SJCRH30 (cell line): ENCODE measurements around the gene PRPSAP2. TPM values are rescaled to one million over a fixed set of nuclear protein-coding genes. Genes with fewer than 3 reads are reported as not detected.
"Not testable (repeated sequence)": the region's sequence is repeated elsewhere in the genome, so short reads cannot be mapped to it uniquely, and the experiment has no call there.

Source experiments
- DNase-seq, 2 experiments: peaks; one replicate each; pipeline ENCODE4 v3.0.0-alpha.2; 2015 to 2020
- H3K27ac ChIP-seq: fragments of 250-450 bp; sonication (Bioruptor Pico); 2 replicates; pipeline ENCODE4 v1.5.1; 2020; ENCODE audit warnings: mild to moderate bottlenecking, moderate library complexity
- H3K27me3 ChIP-seq: fragments of 250-450 bp; sonication (Bioruptor Pico); 2 replicates; pipeline ENCODE4 v1.5.1; 2020; ENCODE audit warnings: mild to moderate bottlenecking, moderate library complexity
- H3K36me3 ChIP-seq: fragments of 250-450 bp; sonication (Bioruptor Pico); 2 replicates; pipeline ENCODE4 v1.5.1; 2020; ENCODE audit warnings: mild to moderate bottlenecking, moderate library complexity
- H3K4me1 ChIP-seq: fragments of 250-450 bp; sonication (Bioruptor Pico); 2 replicates; pipeline ENCODE4 v1.5.1; 2020; ENCODE audit warnings: mild to moderate bottlenecking, moderate library complexity
- H3K4me3 ChIP-seq: fragments of 250-450 bp; sonication (Bioruptor Pico); 2 replicates; pipeline ENCODE4 v1.5.1; 2020; ENCODE audit warnings: mild to moderate bottlenecking, moderate library complexity
- H3K9me3 ChIP-seq: fragments of 250-450 bp; sonication (Bioruptor Pico); replicated peaks from 2 replicates; pipeline ENCODE4 v1.5.1; 2020; ENCODE audit warnings: mild to moderate bottlenecking, moderate library complexity
- total RNA-seq: library from RNA; depleted of rRNA; stranded (reverse); fragments of >200 nt; shearing (Covaris generic); gene quantifications from 2 replicates; pipeline ENCODE4 v1.2.3, GENCODE V29; 2014; rRNA removed

The PRPSAP2 gene, protein sequence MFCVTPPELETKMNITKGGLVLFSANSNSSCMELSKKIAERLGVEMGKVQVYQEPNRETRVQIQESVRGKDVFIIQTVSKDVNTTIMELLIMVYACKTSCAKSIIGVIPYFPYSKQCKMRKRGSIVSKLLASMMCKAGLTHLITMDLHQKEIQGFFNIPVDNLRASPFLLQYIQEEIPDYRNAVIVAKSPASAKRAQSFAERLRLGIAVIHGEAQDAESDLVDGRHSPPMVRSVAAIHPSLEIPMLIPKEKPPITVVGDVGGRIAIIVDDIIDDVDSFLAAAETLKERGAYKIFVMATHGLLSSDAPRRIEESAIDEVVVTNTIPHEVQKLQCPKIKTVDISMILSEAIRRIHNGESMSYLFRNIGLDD
- 184 and 187 TPM in 2 replicates for total RNA-seq

DNA sequence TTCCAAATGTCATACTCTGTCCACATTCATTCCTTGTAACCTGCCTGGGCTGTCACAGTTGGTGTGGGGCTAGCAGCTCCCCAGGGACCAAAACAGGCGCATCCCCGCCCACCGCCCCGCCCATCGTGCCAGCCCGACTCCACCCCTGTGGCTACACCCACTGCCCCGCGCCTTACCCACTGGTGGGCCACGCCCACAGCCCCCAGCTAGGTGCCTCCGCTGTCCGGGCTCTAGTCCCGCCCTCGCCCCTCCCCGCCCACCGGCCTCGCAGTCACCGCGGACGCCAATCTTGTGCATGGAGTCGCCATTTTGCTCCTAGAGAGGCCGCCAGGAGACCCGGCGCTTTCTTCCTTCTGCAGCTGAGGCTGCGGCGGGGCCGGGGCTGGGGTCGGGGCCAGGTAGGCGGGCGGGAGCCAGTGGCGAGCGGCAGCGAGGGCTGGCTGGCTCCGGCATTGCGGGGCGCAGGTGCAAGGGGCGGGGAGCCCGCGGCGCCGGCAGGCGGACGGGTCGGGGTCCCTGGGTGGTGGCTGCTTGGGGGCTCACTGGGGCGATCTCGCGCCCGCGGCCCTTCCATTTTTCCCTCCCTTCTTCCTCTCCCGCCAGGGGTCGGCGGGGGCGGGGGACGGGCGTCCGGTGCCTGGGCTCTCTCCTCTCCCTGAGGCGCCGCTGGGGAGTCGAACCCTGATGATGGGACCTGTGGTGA, at the start of gene PRPSAP2:
PRPSAP2 (plus strand) TSS at position 268 of the 703 bp plus-strand sequence. CDS start 7,703 bp downstream, outside the sequence.
- Histone ChIP-seq H3K27ac (peak within 1 kb of the TSS; percentile 83), H3K4me3 (peak within 1 kb of the TSS; percentile 99), H3K4me1 (peaks cover 14% of the 10 kb centered on the region), H3K27me3 (no peaks in the 10 kb centered on the region), H3K36me3 (no peaks in the 10 kb centered on the region; the same call in 1 of the 2 replicates), H3K9me3 (no peaks in the 10 kb centered on the region)
- DNase-seq: peak; percentile 100

DNA sequence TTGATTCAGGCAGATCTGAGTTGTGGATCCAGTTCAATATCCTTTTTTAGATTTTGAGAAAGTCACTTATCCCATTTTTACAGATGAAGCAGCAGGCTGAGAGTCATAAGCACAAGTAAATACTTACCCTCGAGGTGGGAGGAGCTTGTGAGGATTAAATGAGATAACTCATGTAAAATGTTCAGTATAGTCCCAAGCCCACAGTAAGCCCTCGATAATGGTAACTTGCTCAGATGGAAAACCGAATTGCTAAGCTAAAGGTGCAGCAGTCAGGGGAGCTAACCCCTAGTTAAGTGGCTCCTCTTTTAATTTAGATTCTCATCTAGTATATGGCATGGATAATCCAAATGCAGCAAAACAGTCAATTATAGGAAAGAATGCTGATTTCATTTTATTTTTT, 42.0 kb upstream of the PRPSAP2 start:
- H3K4me3 ChIP-seq, H3K9me3 ChIP-seq: not testable (repeated sequence)
- peak in 1 of 2 experiments; percentile 21 for DNase-seq

DNA sequence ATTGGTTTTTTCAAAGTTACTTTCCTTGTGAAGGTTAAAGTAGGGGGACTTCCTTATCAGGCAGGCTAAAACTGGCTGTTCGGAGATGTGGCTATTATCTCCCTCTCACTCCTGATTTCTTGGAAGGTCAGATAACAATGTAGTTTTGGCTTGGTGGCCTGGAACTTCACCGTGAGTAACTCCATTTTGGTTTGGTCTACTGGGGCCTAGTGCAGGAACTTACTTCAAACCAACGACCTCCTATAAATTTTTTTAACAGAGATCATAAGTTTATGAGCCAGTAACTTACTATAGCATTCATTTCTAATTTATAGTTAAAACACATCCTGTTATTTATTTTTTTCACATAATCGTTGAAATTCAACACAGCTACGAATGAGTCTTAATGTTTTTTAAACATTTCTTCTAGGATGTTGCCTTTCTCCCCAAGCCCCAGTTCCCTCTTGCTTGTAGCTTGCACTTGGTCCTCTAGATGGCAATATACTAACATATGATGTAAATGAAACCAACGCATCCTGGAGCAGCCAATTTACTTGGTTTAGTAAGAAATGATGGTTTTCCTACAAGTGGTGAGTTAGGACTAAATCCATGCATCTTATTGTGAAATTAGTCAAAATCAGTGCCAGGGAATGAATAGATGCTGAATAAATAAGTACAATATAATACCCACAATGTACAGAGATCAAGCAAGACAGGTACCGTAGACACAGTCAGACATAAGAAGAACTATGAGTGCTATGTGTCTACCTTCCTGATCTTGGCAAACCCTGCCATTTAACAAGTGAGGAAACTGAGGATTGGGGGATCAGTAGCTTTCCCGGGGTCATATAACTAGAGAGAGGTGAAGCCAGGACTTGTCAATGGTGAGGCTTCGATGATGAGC, 41.2 kb upstream of the PRPSAP2 start:
- not testable (repeated sequence) for H3K36me3 ChIP-seq, H3K27me3 ChIP-seq, H3K4me1 ChIP-seq, H3K9me3 ChIP-seq, H3K27ac ChIP-seq, H3K4me3 ChIP-seq
- peak; percentile 83 to 90 for DNase-seq

More for the DNA sequence above, 42.0 kb upstream of the PRPSAP2 start:
- H3K36me3 ChIP-seq, H3K27ac ChIP-seq, H3K27me3 ChIP-seq, H3K4me1 ChIP-seq: not testable (repeated sequence)

DNA sequence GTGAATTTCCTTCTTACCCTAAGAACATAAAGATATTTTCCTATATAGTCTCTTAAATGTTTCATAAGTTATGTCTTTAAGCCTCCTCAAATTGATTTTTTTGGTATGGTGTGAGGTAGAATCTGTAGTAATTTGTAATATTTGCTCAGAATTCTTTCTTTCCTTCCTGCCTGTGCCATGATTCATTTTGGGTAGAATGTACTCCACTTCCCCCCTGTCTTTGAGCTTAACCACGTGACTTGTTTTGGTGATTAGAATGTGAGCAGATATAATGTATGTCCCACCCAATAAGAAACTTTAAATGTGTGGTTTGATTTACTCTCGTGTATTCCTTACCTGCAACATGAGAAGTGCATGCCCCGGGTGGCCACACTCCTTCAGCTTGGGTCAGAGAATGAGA, 36.5 kb upstream of the PRPSAP2 start:
- H3K27ac ChIP-seq, H3K4me1 ChIP-seq, H3K9me3 ChIP-seq, H3K27me3 ChIP-seq, DNase-seq, H3K4me3 ChIP-seq, H3K36me3 ChIP-seq: not testable (repeated sequence)

DNA sequence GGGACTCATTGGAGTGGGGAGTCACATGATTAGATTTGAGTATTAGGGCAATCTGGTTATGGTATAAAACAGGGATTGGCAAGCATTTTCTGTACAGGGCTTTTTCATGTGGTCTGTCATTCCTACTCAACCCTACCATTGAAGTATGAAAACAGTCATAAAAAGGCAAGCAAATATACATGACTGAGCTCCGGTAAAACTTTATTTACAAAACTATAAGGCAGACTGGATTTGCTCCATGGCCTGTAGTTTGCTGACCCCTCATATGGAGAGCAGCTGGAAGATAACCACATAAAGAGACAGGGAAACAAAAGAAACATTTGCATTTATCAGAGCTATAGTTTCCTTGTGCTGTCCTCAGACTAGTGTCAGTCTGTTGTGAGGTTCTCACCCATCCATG, 30.3 kb upstream of the PRPSAP2 start:
- not testable (repeated sequence) for H3K9me3 ChIP-seq, H3K27me3 ChIP-seq, H3K4me3 ChIP-seq, DNase-seq, H3K27ac ChIP-seq, H3K4me1 ChIP-seq, H3K36me3 ChIP-seq

DNA sequence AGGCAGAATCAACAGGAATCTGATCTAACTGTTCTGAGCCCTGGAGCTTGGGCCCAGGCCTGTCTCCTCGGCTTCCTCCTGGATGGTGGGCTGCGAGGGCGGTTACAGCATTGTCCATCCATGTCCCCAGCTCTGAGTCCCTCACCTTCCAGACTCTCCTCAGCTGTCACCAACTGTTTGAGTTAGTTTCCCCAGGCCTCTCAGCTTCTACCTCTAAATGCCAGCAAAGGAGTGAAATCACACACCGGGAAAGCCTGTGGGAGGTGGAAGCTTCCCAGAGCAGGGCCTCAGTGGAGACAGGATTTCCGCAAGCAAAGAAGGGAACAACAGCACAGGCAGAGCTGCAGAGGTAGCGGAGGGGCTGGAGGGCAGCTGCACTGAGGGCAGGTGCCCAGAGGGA, 9.4 kb upstream of the PRPSAP2 start:
- Histone ChIP-seq H3K4me1 (no peaks in the 10 kb centered on the region), H3K27ac (no peak overlapping the region), H3K36me3 (no peaks in the 10 kb centered on the region), H3K9me3 (no peaks in the 10 kb centered on the region), H3K27me3 (no peaks in the 10 kb centered on the region), H3K4me3 (no peak overlapping the region)
- DNase-seq: no peak

DNA sequence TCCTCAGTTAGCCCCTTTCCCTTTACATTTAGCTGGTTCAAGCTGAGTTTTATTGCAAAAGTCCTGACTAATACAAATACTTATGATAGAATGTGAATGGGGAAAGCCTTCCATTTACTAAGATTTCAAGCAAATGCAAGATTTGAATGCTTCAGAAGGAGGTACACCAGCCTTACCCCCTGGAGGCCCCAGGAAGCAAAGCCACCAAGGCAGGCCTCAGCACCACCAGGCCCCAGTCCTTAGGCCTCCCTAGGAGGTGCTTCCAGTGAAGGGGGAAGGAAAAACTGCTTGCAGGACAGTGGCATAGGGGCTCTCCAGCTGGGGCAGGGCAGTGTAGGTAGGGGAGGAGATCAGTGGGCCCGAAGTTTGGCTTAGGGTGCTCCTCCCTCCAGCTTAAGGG, 7.3 kb upstream of the PRPSAP2 start:
- no peaks in the 10 kb centered on the region for H3K4me1 ChIP-seq
- no peak for DNase-seq
- no peaks in the 10 kb centered on the region for H3K27me3 ChIP-seq
- no peak overlapping the region for H3K27ac ChIP-seq
- no peaks in the 10 kb centered on the region for H3K36me3 ChIP-seq
- no peaks in the 10 kb centered on the region for H3K9me3 ChIP-seq
- no peak overlapping the region for H3K4me3 ChIP-seq

DNA sequence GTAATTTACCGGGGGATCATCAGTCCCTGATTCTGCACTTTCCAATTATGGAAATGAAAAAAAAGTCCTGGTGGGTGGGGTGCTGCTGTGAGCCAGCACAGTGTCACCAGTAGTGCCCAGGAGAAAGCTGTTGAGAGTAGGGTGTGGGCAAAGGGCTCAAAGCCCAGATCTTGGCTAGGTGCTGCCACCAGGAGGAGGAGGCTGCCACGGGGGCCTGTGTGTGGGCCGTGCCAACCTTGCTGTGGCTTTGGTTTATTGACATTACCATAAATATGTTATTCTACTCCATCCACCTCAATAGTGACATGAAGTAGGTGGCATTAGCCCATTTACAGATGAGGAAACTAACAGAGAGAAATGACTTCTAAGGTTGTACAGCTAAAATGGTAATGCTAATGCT, 6.7 kb upstream of the PRPSAP2 start:
- Histone ChIP-seq H3K36me3 (no peaks in the 10 kb centered on the region), H3K4me1 (no peaks in the 10 kb centered on the region), H3K27me3 (no peaks in the 10 kb centered on the region), H3K4me3 (no peak overlapping the region), H3K27ac (no peak overlapping the region), H3K9me3 (no peaks in the 10 kb centered on the region)
- DNase-seq: no peak

DNA sequence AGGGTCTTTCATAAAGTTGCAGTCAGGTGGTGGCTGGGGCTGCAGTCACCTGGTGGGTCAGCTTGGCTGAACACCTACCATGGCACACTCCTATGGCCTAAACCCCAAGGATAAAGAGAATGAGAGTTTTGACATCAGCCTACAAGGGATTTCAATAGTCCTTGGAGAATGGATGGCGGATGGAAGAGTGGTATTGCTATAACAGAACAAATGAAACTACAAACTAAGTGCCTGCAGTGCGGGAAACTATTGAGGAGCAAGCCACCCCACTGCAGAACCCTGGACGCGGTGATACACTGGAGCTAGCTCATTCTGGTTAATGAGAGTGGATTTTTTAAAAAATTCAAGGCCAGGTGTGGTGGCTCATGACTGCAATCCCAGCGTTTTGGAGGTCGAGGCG, 3.0 kb upstream of the PRPSAP2 start:
- Histone ChIP-seq H3K9me3 (no peaks in the 10 kb centered on the region), H3K36me3 (no peaks in the 10 kb centered on the region), H3K4me1 (peaks cover 14% of the 10 kb centered on the region), H3K27ac (no peak overlapping the region), H3K27me3 (no peaks in the 10 kb centered on the region), H3K4me3 (no peak overlapping the region)
- no peak for DNase-seq

DNA sequence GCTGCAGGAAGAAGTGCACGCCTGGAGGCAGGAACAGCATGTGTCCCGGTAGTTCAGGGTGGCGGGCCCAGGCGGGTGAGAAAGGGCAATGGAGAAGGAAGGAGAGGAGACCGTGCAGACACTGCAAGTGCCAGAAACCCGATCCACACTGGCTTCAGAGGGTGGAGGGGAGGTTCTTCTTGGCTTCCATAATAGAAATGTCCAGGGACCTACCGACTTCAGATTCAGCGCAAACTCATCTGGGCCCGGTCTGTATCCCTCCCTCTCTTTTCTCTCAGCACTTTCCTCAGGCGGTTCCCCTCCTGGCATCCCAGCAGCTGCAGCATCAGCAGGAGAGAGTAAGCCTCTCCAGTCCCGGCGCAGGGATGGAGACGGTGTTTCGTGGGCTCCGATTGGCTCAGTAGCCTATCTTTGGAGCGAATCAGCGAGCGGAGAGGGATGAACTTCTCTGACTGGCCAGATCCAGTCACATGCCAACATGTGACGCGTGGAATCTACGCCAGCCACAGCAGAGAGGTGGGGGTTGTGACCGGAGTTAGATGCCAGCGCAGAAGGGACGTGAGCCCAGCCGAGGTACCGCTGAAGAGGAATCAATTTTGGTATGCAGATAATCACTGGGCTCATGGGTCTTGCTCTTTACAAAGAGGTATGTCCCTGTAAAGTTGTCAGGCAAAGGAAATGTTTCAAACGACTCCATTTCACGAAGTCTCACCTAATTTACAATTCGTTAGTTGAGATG, 1.9 kb upstream of the PRPSAP2 start:
- no peaks in the 10 kb centered on the region for H3K27me3 ChIP-seq
- no peaks in the 10 kb centered on the region; the same call in 1 of the 2 replicates for H3K36me3 ChIP-seq
- peak overlapping the region; percentile 39 for H3K27ac ChIP-seq
- DNase-seq: peak; percentile 100
- peaks cover 14% of the 10 kb centered on the region for H3K4me1 ChIP-seq
- no peaks in the 10 kb centered on the region for H3K9me3 ChIP-seq
- peak overlapping the region; percentile 60 for H3K4me3 ChIP-seq

DNA sequence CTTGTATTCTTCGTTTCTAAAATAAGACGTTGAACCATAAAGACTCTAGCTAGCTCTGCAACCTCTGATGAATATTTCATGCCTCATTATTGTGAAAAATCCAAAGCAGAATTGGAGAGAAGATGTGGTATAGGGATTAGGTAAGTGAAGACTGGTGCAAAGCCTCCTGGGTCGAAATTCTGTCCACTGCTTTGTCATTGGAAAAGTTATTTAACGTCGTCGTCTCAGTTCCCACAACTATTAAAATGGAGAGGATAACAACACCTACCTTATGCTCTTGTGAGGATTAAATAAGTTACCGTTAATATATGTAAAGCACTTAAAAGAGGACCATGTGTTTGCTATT, 1.4 kb upstream of the PRPSAP2 start:
- Histone ChIP-seq H3K27me3 (no peaks in the 10 kb centered on the region), H3K4me1 (peaks cover 14% of the 10 kb centered on the region), H3K4me3 (peak overlapping the region; percentile 60), H3K36me3 (no peaks in the 10 kb centered on the region; the same call in 1 of the 2 replicates), H3K9me3 (no peaks in the 10 kb centered on the region), H3K27ac (peak overlapping the region; percentile 5; the same call in 1 of the 2 replicates)
- no peak for DNase-seq

DNA sequence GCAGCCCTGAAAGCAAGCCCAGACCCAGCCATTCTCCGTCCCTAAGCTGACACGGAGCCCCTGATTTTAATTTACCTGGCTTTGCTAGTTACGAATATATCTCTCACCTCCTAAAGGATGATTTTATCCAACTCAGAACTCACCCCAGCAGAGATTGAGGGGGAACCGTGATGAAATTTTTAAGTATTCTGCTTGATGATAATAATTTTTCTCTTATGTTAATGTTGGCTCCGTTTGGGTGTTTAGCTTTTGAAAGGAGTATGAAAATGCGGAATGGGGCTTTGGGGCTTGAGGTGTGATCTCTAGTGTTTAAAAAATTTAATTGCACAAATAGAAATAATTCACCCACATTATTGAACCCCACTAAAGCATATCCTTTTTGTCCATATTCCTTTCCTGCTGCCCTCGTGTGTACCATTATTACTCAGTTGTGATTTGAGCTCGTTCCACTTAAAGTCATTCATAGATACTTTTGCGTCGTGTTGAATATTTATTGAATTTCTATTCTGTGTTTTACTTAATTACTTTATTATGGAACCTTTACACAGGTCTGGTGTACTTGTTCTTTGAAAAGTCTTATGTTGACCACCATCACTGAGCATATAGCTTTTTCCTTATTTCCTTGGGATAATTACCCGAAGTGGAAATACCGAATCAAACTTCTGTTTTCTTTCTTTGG, 775 bp downstream of the PRPSAP2 start:
- H3K4me3 ChIP-seq: peak overlapping the region; percentile 99
- peaks cover 14% of the 10 kb centered on the region for H3K4me1 ChIP-seq
- H3K9me3 ChIP-seq: no peaks in the 10 kb centered on the region
- H3K27me3 ChIP-seq: no peaks in the 10 kb centered on the region
- peak overlapping the region; percentile 83 for H3K27ac ChIP-seq
- H3K36me3 ChIP-seq: no peaks in the 10 kb centered on the region; the same call in 1 of the 2 replicates
- no peak for DNase-seq

DNA sequence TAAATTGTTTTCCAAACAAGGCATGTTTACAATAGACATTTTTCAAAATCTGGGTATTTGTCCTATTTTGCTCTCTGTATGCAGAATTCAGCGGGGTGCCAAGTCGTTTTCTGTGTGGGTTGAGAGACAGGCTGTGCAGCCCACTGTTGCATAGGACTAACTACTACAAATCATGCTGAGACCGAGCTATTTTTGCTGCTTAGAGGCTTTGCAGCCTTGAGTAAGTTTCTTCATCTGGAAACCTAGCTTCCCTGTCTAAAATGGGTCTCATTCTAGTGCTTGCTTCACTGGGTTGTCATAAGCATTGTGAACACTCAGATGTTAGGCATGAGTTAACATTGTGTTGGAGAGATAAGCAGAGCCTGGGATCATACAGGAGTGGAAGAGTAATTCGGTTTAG, 1.3 kb downstream of the PRPSAP2 start:
- peak overlapping the region; percentile 99 for H3K4me3 ChIP-seq
- DNase-seq: no peak

More for the DNA sequence above, 1.3 kb downstream of the PRPSAP2 start:
- H3K27me3 ChIP-seq: no peaks in the 10 kb centered on the region
- H3K27ac ChIP-seq: no peak overlapping the region
- H3K4me1 ChIP-seq: peaks cover 14% of the 10 kb centered on the region
- no peaks in the 10 kb centered on the region for H3K9me3 ChIP-seq
- H3K36me3 ChIP-seq: no peaks in the 10 kb centered on the region; the same call in 1 of the 2 replicates
